ENCODE measurements around the gene ECI1.

The ECI1 gene

GRCh38 chr16:2273931-2274330 is 22.5 kb upstream of the ECI1 start:
- peaks cover 5% of the 10 kb centered on the region for H3K4me1 ChIP-seq (ENCODE audit: insufficient read depth, low read length, poor library complexity, severe bottlenecking)
- H2AFZ ChIP-seq (ENCODE audit: low read length): no peak overlapping the region
- H3K36me3 ChIP-seq (ENCODE audit: insufficient read depth, low read length): no peaks in the 10 kb centered on the region
- H3F3A ChIP-seq (ENCODE audit: low read depth): no peaks in the 10 kb centered on the region
- TF ChIP-seq EZH2phosphoT487 (IDR thresholded peaks at IDR 0.05; ENCODE audit: borderline replicate concordance) (no peak), CTCF (conservative IDR thresholded peaks at IDR 0.05; ENCODE audit: low read length) (no peak)
- no peak overlapping the region for H3K4me3 ChIP-seq (ENCODE audit: low read length, poor library complexity, severe bottlenecking)
- H4K20me1 ChIP-seq (ENCODE audit: insufficient read depth, low read length, poor library complexity, severe bottlenecking): peaks cover 2% of the 10 kb centered on the region
- H3K27me3 ChIP-seq (ENCODE audit: insufficient read depth, low read length, poor library complexity, severe bottlenecking): no peaks in the 10 kb centered on the region
- no peak overlapping the region for H3K4me2 ChIP-seq (ENCODE audit: low read depth, low read length, poor library complexity, severe bottlenecking)
- H3K9ac ChIP-seq (ENCODE audit: low read depth, low read length, poor library complexity, severe bottlenecking): no peak overlapping the region
- no peaks in the 10 kb centered on the region for H3K9me3 ChIP-seq (ENCODE audit: insufficient read depth, low read depth, low read length)
- H3K79me2 ChIP-seq (ENCODE audit: insufficient read depth, low read length): peaks cover 9% of the 10 kb centered on the region; the same call in 1 of the 2 replicates
- no peaks in the 10 kb centered on the region for H3K9me2 ChIP-seq (replicated peaks; ENCODE audit: low read depth, low read length)

- peaks cover 9% of the 10 kb centered on the region; the same call in 1 of the 2 replicates for H3K79me2 ChIP-seq (ENCODE audit: insufficient read depth, low read length)
- H3K9me2 ChIP-seq (replicated peaks; ENCODE audit: low read depth, low read length): no peaks in the 10 kb centered on the region
- peaks cover 2% of the 10 kb centered on the region for H4K20me1 ChIP-seq (ENCODE audit: insufficient read depth, low read length, poor library complexity, severe bottlenecking)
- no peak overlapping the region for H3K4me2 ChIP-seq (ENCODE audit: low read depth, low read length, poor library complexity, severe bottlenecking)
- H3K4me3 ChIP-seq (ENCODE audit: low read length, poor library complexity, severe bottlenecking): no peak overlapping the region
- TF ChIP-seq EZH2phosphoT487 (IDR thresholded peaks at IDR 0.05; ENCODE audit: borderline replicate concordance): no peak
- TF ChIP-seq CTCF (conservative IDR thresholded peaks at IDR 0.05; ENCODE audit: low read length): no peak
- H3K27me3 ChIP-seq (ENCODE audit: insufficient read depth, low read length, poor library complexity, severe bottlenecking): no peaks in the 10 kb centered on the region
- no peaks in the 10 kb centered on the region for H3K9me3 ChIP-seq (ENCODE audit: insufficient read depth, low read depth, low read length)
- H3K9ac ChIP-seq (ENCODE audit: low read depth, low read length, poor library complexity, severe bottlenecking): no peak overlapping the region
- H3K4me1 ChIP-seq (ENCODE audit: insufficient read depth, low read length, poor library complexity, severe bottlenecking): peaks cover 5% of the 10 kb centered on the region
- no peaks in the 10 kb centered on the region for H3K36me3 ChIP-seq (ENCODE audit: insufficient read depth, low read length)
- no peaks in the 10 kb centered on the region for H3F3A ChIP-seq (ENCODE audit: low read depth)
- no peak overlapping the region for H2AFZ ChIP-seq (ENCODE audit: low read length)
Observed at GRCh38 chr16:2273484-2273883, 22.1 kb upstream of the ECI1 start.

GRCh38 chr16:2271848-2272461 is 20.6 kb upstream of the ECI1 start:
- Histone ChIP-seq H4K20me1 (ENCODE audit: insufficient read depth, low read length, poor library complexity, severe bottlenecking) (peaks cover 2% of the 10 kb centered on the region), H3K4me1 (ENCODE audit: insufficient read depth, low read length, poor library complexity, severe bottlenecking) (peaks cover 5% of the 10 kb centered on the region), H2AFZ (ENCODE audit: low read length) (no peak overlapping the region), H3K9ac (ENCODE audit: low read depth, low read length, poor library complexity, severe bottlenecking) (no peak overlapping the region), H3F3A (ENCODE audit: low read depth) (no peaks in the 10 kb centered on the region), H3K27me3 (ENCODE audit: insufficient read depth, low read length, poor library complexity, severe bottlenecking) (peaks cover 4% of the 10 kb centered on the region), H3K4me2 (ENCODE audit: low read depth, low read length, poor library complexity, severe bottlenecking) (no peak overlapping the region), H3K79me2 (ENCODE audit: insufficient read depth, low read length) (peaks cover 19% of the 10 kb centered on the region), H3K9me3 (ENCODE audit: insufficient read depth, low read depth, low read length) (no peaks in the 10 kb centered on the region), H3K36me3 (ENCODE audit: insufficient read depth, low read length) (no peaks in the 10 kb centered on the region), H3K9me2 (replicated peaks; ENCODE audit: low read depth, low read length) (no peaks in the 10 kb centered on the region), H3K4me3 (ENCODE audit: low read length, poor library complexity, severe bottlenecking) (no peak overlapping the region)
- TF ChIP-seq EZH2phosphoT487 (IDR thresholded peaks at IDR 0.05; ENCODE audit: borderline replicate concordance) (no peak), CTCF (conservative IDR thresholded peaks at IDR 0.05; ENCODE audit: low read length) (no peak)
